Smooth muscle cell of trachea (primary cell): ENCODE measurements around the gene ICAM5. TPM values are rescaled to one million over a fixed set of nuclear protein-coding genes. Genes with fewer than 3 reads are reported as not detected.

ENCODE experiments used
- total RNA-seq: library from RNA; depleted of rRNA; stranded (reverse); fragments of >200 nt; gene quantifications from 2 replicates; pipeline ENCODE4 v1.2.1, GENCODE V29; 2014

Gene ICAM5
- total RNA-seq: 2.6 and 4.0 TPM in 2 replicates

GRCh38 chr19:10289836-10290356, at the start of gene ICAM5:
Gene ICAM5, plus strand, starts transcription at chr19:10289952. Its CDS starts 92 bp downstream, at chr19:10290044.

DNA sequence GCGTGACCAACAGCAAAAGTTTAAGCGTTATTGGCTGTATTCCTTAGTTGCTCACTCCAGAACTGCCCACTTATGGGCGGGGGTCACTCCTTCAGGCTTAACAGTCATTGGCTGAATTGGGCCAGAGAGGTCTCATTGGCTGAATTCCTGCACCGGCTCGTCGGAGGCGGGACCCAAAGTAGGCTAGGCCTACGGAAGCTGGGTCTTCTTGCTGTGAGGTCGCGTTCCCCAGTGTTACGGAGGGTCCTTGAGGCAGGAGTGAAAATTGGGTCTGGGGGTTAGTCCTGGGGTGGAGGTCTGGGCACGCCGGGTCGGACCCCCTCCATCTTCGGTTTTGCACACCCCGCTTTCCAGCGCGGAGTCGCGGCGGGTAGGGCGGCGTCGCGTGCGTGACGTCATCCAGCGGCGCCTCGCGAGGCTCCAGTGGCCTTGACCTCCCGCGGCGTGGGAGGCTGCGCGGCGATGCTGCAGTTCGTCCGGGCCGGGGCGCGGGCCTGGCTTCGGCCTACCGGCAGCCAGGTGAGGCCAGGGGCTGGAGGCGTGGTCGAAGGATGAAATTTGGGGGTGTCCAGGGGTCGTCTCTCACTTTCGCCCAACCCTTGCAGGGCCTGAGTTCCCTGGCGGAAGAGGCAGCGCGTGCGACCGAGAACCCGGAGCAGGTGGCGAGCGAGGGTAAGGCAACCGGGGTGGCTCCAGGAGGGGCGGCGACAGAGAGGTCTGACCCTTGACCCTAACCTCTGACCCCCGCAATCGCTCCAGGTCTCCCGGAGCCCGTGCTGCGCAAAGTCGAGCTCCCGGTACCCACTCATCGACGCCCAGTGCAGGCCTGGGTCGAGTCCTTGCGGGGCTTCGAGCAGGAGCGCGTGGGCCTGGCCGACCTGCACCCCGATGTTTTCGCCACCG, 37.7 kb upstream of the ICAM5 start, which contains the start of gene MRPL4:
TSS of gene MRPL4 (plus strand) at position 423 of the 903 bp plus-strand sequence. CDS start at position 463, 40 bp downstream.

GRCh38 chr19:10270616-10271394, 18.9 kb upstream of the ICAM5 start, which contains the start of gene ICAM1:
Gene ICAM1, plus strand, starts transcription at chr19:10271120. Its CDS starts 40 bp downstream, at chr19:10271160.

DNA sequence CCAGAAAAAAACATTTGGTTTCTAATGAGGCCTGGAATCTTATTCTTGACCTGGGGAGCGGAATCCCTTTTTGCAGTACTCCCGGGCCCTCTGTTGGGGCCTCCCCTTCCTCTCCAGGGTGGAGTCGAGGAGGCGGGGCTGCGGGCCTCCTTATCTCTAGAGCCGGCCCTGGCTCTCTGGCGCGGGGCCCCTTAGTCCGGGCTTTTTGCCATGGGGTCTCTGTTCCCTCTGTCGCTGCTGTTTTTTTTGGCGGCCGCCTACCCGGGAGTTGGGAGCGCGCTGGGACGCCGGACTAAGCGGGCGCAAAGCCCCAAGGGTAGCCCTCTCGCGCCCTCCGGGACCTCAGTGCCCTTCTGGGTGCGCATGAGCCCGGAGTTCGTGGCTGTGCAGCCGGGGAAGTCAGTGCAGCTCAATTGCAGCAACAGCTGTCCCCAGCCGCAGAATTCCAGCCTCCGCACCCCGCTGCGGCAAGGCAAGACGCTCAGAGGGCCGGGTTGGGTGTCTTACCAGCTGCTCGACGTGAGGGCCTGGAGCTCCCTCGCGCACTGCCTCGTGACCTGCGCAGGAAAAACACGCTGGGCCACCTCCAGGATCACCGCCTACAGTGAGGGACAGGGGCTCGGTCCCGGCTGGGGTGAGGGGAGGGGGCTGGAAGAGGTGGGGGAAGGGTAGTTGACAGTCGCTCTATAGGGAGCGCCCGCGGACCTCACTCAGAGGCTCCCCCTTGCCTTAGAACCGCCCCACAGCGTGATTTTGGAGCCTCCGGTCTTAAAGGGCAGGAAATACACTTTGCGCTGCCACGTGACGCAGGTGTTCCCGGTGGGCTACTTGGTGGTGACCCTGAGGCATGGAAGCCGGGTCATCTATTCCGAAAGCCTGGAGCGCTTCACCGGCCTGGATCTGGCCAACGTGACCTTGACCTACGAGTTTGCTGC, 2.7 kb upstream of the ICAM5 start, which contains the start of gene ICAM4:
TSS of gene ICAM4 (plus strand) at position 153 of the 935 bp plus-strand sequence. CDS start at position 211, 58 bp downstream.

GRCh38 chr19:10309423-10309822, 19.7 kb downstream of the ICAM5 start, which contains the start of gene ZGLP1:
Gene ZGLP1, minus strand, starts transcription at chr19:10309815.

DNA sequence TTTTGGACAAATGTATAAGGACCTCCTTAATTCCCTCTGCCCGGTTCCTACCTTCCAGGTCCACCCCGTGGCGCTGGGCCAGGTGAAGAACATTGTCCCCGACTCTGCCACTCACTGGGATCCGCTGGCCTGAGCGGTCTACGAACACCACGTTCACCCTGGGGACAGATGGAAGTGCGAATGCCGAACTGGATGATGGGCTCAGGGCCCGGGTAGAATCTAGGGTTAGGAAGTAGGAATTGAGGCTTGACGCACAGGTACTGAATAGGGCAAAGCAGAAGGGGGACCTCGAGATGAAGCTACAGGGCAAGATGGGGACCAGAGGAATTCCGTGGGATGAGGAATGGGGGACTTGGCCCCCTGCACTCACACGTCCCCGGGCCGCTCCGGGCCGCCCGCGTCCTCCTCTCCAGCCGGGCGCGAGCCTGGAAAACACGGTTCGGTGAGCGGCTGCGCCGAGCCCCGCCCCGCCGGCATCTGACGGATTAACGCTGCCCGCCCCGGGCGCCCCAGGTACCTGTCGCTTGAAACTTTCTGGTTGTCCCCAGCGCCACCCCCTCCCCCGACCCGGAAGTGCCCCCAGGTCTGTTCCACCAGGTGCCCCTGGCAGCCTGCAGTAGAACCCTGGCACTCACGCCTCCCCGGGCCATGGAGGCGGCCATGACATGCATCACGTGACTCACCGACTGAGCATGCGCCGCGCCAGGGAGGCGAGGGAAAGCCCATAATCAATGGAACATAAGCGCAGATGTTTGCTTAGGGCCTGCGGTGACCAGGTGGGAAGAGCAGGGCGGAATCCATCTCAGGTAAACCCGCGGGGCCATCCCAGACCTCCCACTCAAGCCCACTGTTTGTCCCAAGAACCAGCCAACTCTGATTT, 25.8 kb downstream of the ICAM5 start, which contains the start of gene FDX2:
TSS of gene FDX2 (minus strand) at position 681 of the 880 bp plus-strand sequence. CDS start at position 662, 19 bp downstream.

GRCh38 chr19:10332965-10333757, 43.4 kb downstream of the ICAM5 start, which contains the start of gene RAVER1:
Gene RAVER1, minus strand, starts transcription at chr19:10333529. Its CDS starts 22 bp downstream, at chr19:10333507.

DNA sequence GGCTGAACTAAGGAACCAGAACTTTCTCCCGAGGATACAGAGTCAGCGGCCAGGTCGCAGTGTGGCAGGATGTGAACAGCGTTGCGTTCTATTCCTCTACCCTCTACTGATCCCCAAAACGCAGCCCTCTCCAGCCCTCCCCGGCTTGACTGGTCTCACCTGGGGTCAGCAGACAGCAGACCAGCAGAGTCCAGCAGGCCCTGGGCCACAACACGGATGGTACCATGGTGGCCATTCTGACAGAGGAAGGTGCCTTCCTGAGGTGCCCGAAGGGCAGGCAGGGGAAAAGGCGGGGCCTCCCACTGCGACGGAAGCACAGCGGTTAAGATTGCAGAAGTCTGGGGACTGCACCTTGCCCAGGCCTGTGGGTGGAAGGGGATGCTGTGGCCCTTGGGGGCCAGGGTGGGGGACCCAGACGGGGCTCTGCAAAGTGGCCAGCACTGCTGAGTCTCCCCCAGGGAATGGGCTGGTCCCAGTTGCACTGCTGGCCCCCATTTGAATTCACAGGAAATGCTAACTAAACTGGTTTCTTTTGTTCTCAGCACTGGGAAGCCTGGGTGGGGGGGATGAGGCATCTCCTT, 49.7 kb downstream of the ICAM5 start, which contains the start of gene ICAM3:
TSS of gene ICAM3 (minus strand) at position 245 of the 581 bp plus-strand sequence. CDS start at position 235, 10 bp downstream.

Other genes with a start within 250 kb of the ICAM5 start
- gene SHFL, start 203.6 kb upstream of the ICAM5 start, total RNA-seq: 23.9 and 38.2 TPM in 2 replicates
- gene ANGPTL6, start 187.3 kb upstream of the ICAM5 start, total RNA-seq: 0.44 and 0.66 TPM in 2 replicates
- 13.7 and 26.0 TPM in 2 replicates for gene PPAN, start 183.6 kb upstream of the ICAM5 start, total RNA-seq
- 0.87 and 4.1 TPM in 2 replicates for gene P2RY11, start 178.3 kb upstream of the ICAM5 start, total RNA-seq
- 309 and 329 TPM in 2 replicates for gene EIF3G, start 170.1 kb upstream of the ICAM5 start, total RNA-seq
- 44.0 and 97.9 TPM in 2 replicates for gene DNMT1, start 95.0 kb upstream of the ICAM5 start, total RNA-seq
- 37.7 and 70.8 TPM in 2 replicates for gene S1PR2, start 58.6 kb upstream of the ICAM5 start, total RNA-seq
- 25.3 and 29.5 TPM in 2 replicates for gene MRPL4, start 37.7 kb upstream of the ICAM5 start, total RNA-seq
- gene ICAM1, start 18.8 kb upstream of the ICAM5 start, total RNA-seq: 1.7 and 15.9 TPM in 2 replicates
- 1.2 and 3.5 TPM in 2 replicates for gene ICAM4, start 3.0 kb upstream of the ICAM5 start, total RNA-seq
- gene ZGLP1, start 19.9 kb downstream of the ICAM5 start, total RNA-seq: 0.29 and 0.50 TPM in 2 replicates
- 15.0 and 20.0 TPM in 2 replicates for gene FDX2, start 26.1 kb downstream of the ICAM5 start, total RNA-seq
- 12.1 and 14.4 TPM in 2 replicates for gene RAVER1, start 43.6 kb downstream of the ICAM5 start, total RNA-seq
- 5.1 and 7.0 TPM in 2 replicates for gene ICAM3, start 49.7 kb downstream of the ICAM5 start, total RNA-seq
- 65.9 and 101 TPM in 2 replicates for gene TYK2, start 90.6 kb downstream of the ICAM5 start, total RNA-seq
- gene CDC37, start 113.6 kb downstream of the ICAM5 start, total RNA-seq: 166 and 189 TPM in 2 replicates
- 6.3 and 8.7 TPM in 2 replicates for gene PDE4A, start 130.6 kb downstream of the ICAM5 start, total RNA-seq
- gene KEAP1, start 213.4 kb downstream of the ICAM5 start, total RNA-seq: 91.0 and 150 TPM in 2 replicates
- 0.15 and 0.17 TPM in 2 replicates for gene S1PR5, start 227.5 kb downstream of the ICAM5 start, total RNA-seq